ENCODE measurements around the gene CCNK. TPM values are rescaled to one million over a fixed set of nuclear protein-coding genes. Genes with fewer than 3 reads are reported as not detected.
A peak's percentile ranks its signal among the peaks of the same experiment; 100 is the strongest.

CCNK gene
- total RNA-seq, result 80.8 and 87.1 TPM in 2 replicates

DNA sequence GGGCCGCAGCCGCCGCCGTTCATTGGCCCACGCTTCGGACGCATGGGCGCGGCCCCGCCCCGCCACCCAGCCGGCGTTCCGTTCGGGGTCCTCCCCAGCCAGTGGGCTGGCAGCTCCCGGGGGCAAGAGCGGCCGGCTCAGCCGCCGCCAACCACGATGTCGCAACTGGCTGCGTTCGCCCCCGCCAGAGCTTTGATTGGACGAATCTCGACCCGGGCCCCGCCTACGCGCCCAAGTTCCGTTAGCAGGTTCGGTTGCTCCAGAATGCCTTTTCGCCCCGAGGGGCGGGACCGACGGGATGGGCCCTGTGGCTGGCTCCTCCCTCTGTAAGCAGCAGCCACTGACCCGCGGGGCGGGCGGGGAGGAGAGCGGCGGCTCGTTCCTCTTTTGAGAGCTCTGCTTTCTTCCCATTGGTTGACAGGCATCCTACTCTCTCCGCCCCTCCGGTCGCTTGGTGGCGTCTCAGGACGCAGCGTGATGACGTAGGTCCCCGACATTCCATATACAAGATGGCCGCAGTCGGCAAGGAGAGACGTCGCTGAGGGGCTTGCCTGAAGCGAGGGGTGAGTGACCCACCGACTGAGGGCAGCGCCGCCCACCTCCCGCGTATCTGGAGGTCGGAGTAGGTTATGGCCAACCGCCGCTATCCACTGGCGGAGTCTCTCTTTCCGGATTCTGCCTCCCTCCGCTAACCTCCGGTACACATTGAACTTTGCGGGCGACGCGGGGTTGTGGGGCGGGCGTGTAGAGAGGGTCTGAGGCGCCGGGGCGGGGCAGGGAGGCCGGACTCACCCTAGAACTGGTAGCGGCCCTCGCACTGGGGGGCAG is at the start of gene CCNK:
Gene CCNK (plus strand): TSS at position 493 of the 828 bp plus-strand sequence. CDS start 11,269 bp downstream, outside the sequence.
- Mint-ChIP-seq H3K27me3 (ENCODE audit: insufficient read depth) (no peaks in the 10 kb centered on the region), H3K9me3 (no peaks in the 10 kb centered on the region), H3K36me3 (ENCODE audit: low read depth) (peaks cover 4% of the 10 kb centered on the region), H3K27ac (peak within 1 kb of the TSS; percentile 98), H3K4me1 (ENCODE audit: low read depth) (peaks cover 49% of the 10 kb centered on the region), H3K4me3 (peak within 1 kb of the TSS; percentile 98)
- peak; percentile 100 for DNase-seq (ENCODE audit: low spot score)
- intact Hi-C loops (cut with micrococcal nuclease), result loop anchor here (1.0 to 5.0 kb wide), 7 partner anchors 124 to 895 kb away; partner anchors contain the start of genes BCL11B, CYP46A1, EVL and WDR25

DNA sequence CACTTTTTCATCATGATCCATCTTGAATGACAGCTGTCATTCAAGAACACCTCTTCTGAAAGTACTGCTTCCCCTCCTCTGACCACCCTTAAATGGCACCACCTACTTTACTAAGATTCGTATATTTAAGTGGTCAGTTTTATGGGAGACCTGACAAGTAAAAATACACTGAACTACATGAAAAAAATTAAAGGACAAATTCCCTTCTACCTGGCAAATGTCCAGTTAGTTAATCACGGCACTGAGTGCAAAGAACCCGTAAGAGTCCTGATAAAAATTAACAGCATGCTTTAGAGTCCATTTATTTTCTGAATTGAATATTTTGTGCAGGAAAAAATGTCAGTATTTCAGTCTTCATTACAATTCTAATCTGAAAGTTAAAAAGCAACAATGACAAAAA is 49.2 kb upstream of the CCNK start:
- H3K9me3 Mint-ChIP-seq, result peaks cover 25% of the 10 kb centered on the region
- intact Hi-C loops (cut with micrococcal nuclease), result no loop called here

GRCh38 chr14:99432485-99432884 is 48.7 kb upstream of the CCNK start:
- Mint-ChIP-seq H3K9me3 (peaks cover 25% of the 10 kb centered on the region), H3K36me3 (ENCODE audit: low read depth) (peaks cover 51% of the 10 kb centered on the region), H3K4me3 (no peak overlapping the region), H3K27ac (no peak overlapping the region), H3K27me3 (ENCODE audit: insufficient read depth) (no peaks in the 10 kb centered on the region), H3K4me1 (ENCODE audit: low read depth) (peaks cover 24% of the 10 kb centered on the region)
- intact Hi-C loops (cut with micrococcal nuclease), result no loop called here
- no peak for DNase-seq (ENCODE audit: low spot score)

More for the DNA sequence above, 49.2 kb upstream of the CCNK start:
- peaks cover 19% of the 10 kb centered on the region for H3K4me1 Mint-ChIP-seq (ENCODE audit: low read depth)
- H3K27ac Mint-ChIP-seq, result no peak overlapping the region
- no peaks in the 10 kb centered on the region for H3K27me3 Mint-ChIP-seq (ENCODE audit: insufficient read depth)
- no peak for DNase-seq (ENCODE audit: low spot score)
- H3K4me3 Mint-ChIP-seq, result no peak overlapping the region
- H3K36me3 Mint-ChIP-seq (ENCODE audit: low read depth), result peaks cover 47% of the 10 kb centered on the region

- no peaks in the 10 kb centered on the region for H3K27me3 Mint-ChIP-seq (ENCODE audit: insufficient read depth)
These were observed 45.9 kb upstream of the CCNK start for GRCh38 chr14:99435327-99435726.

DNA sequence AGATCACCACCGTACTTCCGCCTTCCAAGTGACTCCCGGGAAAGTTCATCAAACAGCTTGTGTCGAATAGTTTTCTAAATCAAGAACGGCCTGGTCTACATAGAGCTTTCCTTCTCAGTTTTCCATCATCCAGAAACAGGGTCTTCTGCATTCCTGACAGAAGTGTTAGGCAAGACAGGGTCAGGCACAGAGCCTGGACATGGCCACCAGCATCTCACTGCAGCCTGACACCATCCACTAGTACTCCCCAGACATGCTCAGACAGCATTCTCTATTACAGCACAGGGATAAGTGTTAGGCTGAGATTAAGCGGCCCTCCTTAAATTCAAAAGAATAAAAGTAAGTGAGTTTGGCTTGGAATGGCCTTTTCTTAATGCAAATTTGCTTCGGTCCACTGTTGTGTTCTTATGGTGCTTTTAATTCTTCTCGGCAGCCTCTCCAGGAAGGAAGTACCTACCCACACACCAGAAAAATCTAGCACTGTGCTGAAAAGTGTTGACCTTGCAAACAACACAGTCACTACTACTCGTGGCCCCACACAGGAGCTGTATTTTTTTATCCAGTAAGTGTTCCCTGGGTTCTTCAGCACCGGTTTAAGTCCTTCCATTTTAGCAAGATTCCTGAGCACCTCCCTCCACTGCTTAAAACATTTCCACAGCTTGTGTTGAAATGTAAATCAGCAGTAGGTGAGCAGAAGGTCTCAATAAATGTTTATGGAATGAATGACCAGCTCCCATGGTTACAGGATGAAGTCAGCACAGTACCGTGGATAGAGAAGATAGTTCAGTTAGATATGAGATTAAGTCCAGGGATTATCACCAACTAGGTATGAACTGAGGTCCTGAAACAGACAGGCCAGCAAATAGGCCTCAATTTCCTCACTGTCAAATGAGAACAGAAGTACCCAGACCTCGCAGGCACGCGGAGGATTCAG is 44.7 kb upstream of the CCNK start:
- no peak for DNase-seq (ENCODE audit: low spot score)
- H3K27me3 Mint-ChIP-seq (ENCODE audit: insufficient read depth), result no peaks in the 10 kb centered on the region
- H3K27ac Mint-ChIP-seq, result peak overlapping the region; percentile 79
- intact Hi-C loops (cut with micrococcal nuclease), result no loop called here
- H3K9me3 Mint-ChIP-seq, result no peaks in the 10 kb centered on the region
- H3K4me1 Mint-ChIP-seq (ENCODE audit: low read depth), result peaks cover 28% of the 10 kb centered on the region
- peak overlapping the region; percentile 0 for H3K4me3 Mint-ChIP-seq
- peaks cover 31% of the 10 kb centered on the region for H3K36me3 Mint-ChIP-seq (ENCODE audit: low read depth)

More at GRCh38 chr14:99435327-99435726, 45.9 kb upstream of the CCNK start:
- no peak overlapping the region for H3K4me3 Mint-ChIP-seq
- no peak for DNase-seq (ENCODE audit: low spot score)
- intact Hi-C loops (cut with micrococcal nuclease), result no loop called here
- H3K4me1 Mint-ChIP-seq (ENCODE audit: low read depth), result peaks cover 25% of the 10 kb centered on the region
- H3K27ac Mint-ChIP-seq, result no peak overlapping the region
- H3K9me3 Mint-ChIP-seq, result peaks cover 6% of the 10 kb centered on the region
- H3K36me3 Mint-ChIP-seq (ENCODE audit: low read depth), result peaks cover 39% of the 10 kb centered on the region

DNA sequence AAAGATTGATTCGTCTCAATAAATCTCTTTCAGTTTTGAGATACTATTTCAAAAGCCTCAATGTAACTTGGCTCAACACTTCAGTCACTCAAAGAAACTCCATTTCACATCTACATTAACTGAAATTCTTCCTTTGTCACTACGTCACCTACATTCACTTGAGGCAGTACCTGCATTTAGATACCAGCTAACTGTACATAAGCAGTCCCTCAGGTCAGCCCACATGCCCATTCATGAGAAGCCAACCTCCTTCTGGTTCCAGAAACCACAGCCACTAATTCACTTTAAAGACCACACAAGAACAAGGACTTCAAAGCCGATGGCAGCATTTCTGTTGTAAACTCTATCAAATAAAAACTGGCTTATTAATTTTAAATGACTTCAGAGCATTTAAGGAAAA is 43.5 kb upstream of the CCNK start:
- Mint-ChIP-seq H3K27ac (peak overlapping the region; percentile 79), H3K4me3 (no peak overlapping the region), H3K36me3 (ENCODE audit: low read depth) (peaks cover 33% of the 10 kb centered on the region), H3K27me3 (ENCODE audit: insufficient read depth) (no peaks in the 10 kb centered on the region), H3K4me1 (ENCODE audit: low read depth) (peaks cover 37% of the 10 kb centered on the region), H3K9me3 (no peaks in the 10 kb centered on the region)
- no peak for DNase-seq (ENCODE audit: low spot score)
- intact Hi-C loops (cut with micrococcal nuclease), result no loop called here

DNA sequence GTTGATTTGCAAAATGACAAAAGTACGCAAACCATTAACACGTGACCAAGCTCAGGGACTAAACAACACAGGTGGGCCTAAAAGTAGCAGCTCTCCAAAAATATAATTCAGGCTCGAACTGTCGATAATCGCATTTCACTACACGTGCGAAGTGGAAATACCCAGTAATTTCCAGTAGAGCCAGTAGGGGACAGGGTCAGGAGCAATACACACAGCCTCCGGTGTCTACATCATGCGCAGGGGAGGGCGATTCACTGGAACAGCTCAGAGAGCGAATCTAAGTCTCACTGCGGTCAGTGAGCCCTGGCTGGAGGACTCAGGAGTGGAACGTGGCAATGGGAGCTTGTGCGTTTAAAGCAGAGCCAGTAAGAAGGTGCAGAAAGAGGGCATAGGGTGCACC is 40.9 kb upstream of the CCNK start:
- Mint-ChIP-seq H3K27me3 (ENCODE audit: insufficient read depth) (no peaks in the 10 kb centered on the region), H3K27ac (no peak overlapping the region), H3K9me3 (no peaks in the 10 kb centered on the region), H3K4me3 (no peak overlapping the region), H3K36me3 (ENCODE audit: low read depth) (peaks cover 38% of the 10 kb centered on the region), H3K4me1 (ENCODE audit: low read depth) (peaks cover 35% of the 10 kb centered on the region)
- intact Hi-C loops (cut with micrococcal nuclease), result no loop called here
- DNase-seq (ENCODE audit: low spot score), result no peak

DNA sequence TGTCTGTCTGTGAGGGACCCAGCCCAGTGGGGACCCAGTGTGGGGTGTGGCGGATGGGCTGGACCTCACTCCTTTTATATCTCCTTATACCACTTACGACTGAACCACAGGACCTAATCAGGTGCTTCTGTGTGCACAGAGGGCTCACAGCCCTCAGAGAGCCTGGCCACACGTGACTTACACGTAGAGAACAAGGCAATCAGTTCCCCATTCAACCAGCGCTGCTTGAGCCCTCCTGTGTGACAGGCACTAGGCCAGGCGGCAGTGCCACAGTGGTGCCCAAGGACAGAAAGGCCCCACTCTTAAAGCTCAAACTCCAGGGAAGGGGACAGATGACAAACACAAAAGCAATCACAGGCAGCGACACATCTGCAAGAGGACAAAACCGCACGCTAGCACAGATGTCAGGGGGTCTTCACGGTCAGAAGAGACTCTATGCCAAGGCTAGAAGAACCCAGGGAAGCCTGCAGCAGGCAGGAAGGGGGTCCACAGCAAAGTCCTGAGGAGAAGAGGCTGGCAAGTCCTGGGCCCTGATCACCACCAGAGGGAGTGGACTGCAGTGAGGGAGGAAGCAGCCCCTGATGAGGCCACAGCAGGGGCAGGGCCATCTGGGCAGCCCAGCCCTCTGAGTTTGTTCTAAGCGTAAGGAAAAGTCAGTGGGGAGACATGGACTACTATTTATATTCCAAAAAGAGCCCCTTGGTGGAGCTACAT is 39.9 kb upstream of the CCNK start:
- Mint-ChIP-seq H3K4me1 (ENCODE audit: low read depth) (peaks cover 25% of the 10 kb centered on the region), H3K27ac (peak overlapping the region; percentile 37), H3K4me3 (no peak overlapping the region), H3K27me3 (ENCODE audit: insufficient read depth) (no peaks in the 10 kb centered on the region), H3K9me3 (no peaks in the 10 kb centered on the region), H3K36me3 (ENCODE audit: low read depth) (peaks cover 32% of the 10 kb centered on the region)
- DNase-seq (ENCODE audit: low spot score), result no peak
- intact Hi-C loops (cut with micrococcal nuclease), result no loop called here

DNA sequence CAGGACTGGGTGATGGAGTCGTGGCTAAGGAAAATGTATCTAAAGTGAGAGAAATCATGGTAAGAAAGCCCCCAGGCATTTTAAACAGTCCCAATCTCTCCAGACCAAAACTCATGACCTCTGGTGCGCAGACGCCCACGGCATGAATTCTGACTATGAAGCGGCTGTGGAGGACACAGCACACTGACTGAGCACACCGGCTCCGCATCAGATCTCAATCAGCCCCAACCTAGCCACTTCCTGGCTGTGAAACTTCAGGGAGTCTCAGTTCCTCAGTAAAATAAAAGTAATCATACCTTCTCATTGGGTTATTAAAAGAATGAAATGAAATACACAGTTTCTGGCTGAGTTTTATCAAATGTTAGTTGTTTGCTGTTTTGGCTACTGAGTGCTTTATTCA is 39.3 kb upstream of the CCNK start:
- intact Hi-C loops (cut with micrococcal nuclease), result no loop called here
- no peaks in the 10 kb centered on the region for H3K9me3 Mint-ChIP-seq
- H3K27me3 Mint-ChIP-seq (ENCODE audit: insufficient read depth), result no peaks in the 10 kb centered on the region
- no peak for DNase-seq (ENCODE audit: low spot score)
- no peak overlapping the region for H3K27ac Mint-ChIP-seq
- no peak overlapping the region for H3K4me3 Mint-ChIP-seq
- peaks cover 35% of the 10 kb centered on the region for H3K36me3 Mint-ChIP-seq (ENCODE audit: low read depth)
- H3K4me1 Mint-ChIP-seq (ENCODE audit: low read depth), result peaks cover 19% of the 10 kb centered on the region

DNA sequence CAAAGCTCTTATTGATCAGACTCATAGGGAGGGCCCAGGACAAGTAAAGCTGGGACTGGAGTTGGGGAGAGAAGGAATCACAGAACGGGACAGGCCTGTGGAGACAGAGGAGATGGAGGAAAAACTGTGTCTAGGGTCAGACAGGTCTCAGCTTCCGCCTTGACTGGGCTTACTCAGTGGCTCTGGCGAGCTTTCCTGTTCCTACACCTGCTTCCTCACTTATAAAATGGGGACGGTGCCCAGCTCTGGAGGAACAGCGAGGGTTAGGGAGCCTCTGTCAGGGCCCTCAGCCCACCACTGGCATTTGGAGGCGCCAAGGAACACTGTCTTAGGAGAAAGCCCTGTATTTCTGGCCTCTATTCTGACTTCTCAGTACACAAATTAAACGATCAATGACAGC is 35.3 kb upstream of the CCNK start:
- Mint-ChIP-seq H3K27ac (no peak overlapping the region), H3K4me1 (ENCODE audit: low read depth) (peaks cover 12% of the 10 kb centered on the region), H3K27me3 (ENCODE audit: insufficient read depth) (no peaks in the 10 kb centered on the region), H3K36me3 (ENCODE audit: low read depth) (peaks cover 32% of the 10 kb centered on the region), H3K4me3 (no peak overlapping the region), H3K9me3 (no peaks in the 10 kb centered on the region)
- no peak for DNase-seq (ENCODE audit: low spot score)
- intact Hi-C loops (cut with micrococcal nuclease), result no loop called here

DNA sequence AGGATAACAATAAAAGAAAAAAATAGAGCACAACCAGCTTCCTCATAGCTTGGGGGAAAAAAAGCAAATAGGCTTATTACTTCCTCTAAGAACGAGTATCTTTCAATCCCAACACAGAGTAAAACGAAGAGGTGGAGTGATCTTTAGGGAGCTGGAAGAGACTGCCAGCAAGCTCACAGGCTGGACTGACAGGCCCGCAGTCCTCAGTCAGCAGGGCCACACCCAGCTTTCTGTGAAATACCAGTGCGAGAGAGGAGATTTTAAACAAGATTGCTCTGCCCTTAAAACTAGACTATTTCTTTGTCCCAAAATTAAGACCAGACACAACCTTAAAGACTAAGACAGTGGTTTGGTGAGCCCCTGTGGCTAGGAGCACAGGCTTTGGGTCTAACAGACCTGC is 33.5 kb upstream of the CCNK start:
- no peaks in the 10 kb centered on the region for H3K4me1 Mint-ChIP-seq (ENCODE audit: low read depth)
- DNase-seq (ENCODE audit: low spot score), result no peak
- H3K9me3 Mint-ChIP-seq, result no peaks in the 10 kb centered on the region
- H3K27ac Mint-ChIP-seq, result no peak overlapping the region
- intact Hi-C loops (cut with micrococcal nuclease), result no loop called here
- H3K4me3 Mint-ChIP-seq, result no peak overlapping the region
- H3K36me3 Mint-ChIP-seq (ENCODE audit: low read depth), result peaks cover 31% of the 10 kb centered on the region
- no peaks in the 10 kb centered on the region for H3K27me3 Mint-ChIP-seq (ENCODE audit: insufficient read depth)

DNA sequence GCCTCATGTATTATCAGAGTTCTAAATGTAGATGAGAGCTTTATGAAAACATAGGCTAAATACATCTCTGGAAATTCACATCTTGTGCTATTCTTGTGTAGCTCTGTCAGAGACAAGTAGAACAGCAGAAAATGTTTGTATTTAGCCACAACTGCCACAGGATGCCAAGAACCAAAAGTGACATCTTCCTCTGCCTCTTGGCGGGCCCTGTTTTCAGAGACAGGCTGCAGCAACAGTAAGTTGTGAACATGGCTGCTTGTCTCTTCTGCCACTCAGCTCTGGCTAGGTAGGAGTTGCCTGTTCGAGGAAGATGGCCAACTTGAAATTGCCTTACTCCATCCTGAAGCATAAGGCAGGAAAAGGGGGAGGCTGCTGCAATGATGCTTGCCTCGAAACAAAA is 30.9 kb upstream of the CCNK start:
- no peaks in the 10 kb centered on the region for H3K27me3 Mint-ChIP-seq (ENCODE audit: insufficient read depth)
- DNase-seq (ENCODE audit: low spot score), result no peak
- no peak overlapping the region for H3K4me3 Mint-ChIP-seq
- H3K27ac Mint-ChIP-seq, result no peak overlapping the region
- no peaks in the 10 kb centered on the region for H3K4me1 Mint-ChIP-seq (ENCODE audit: low read depth)
- H3K9me3 Mint-ChIP-seq, result no peaks in the 10 kb centered on the region
- peaks cover 26% of the 10 kb centered on the region for H3K36me3 Mint-ChIP-seq (ENCODE audit: low read depth)
- intact Hi-C loops (cut with micrococcal nuclease), result no loop called here
